ENCODE results near the gene HERPUD1.
"Not testable (repeated sequence)": the region's sequence is repeated elsewhere in the genome, so short reads cannot be mapped to it uniquely, and the experiment has no call there.

HERPUD1 gene

GRCh38 chr16:56932721-56933619 is 1.0 kb downstream of the HERPUD1 start:
- H3K27ac ChIP-seq (replicated peaks; ENCODE audit: low read length): no peak overlapping the region
- no peaks in the 10 kb centered on the region for H3K27me3 ChIP-seq (ENCODE audit: control insufficient read depth in 3 of 3, insufficient read depth in 3 of 3, low read depth in 1 of 3, low read length in 3 of 3)
- peak overlapping the region; percentile 98 for H3K18ac ChIP-seq (ENCODE audit: low read length)
- peak overlapping the region; percentile 93 for H2BK5ac ChIP-seq (ENCODE audit: low read length)
- H3K36me3 ChIP-seq (replicated peaks in 1 of 2; ENCODE audit: control insufficient read depth in 2 of 2, insufficient read depth in 2 of 2, low read length in 2 of 2): peaks cover 3 to 32% of the 10 kb centered on the region in 2 donors
- no CpG with 5 or more reads among the region's 25 CpGs for WGBS, 2 donors (ENCODE audit: extremely low coverage in 2 of 2, insufficient read length in 2 of 2, insufficient replicate concordance in 1 of 2)
- H3K4me2 ChIP-seq (ENCODE audit: insufficient read depth, low read length, poor library complexity, severe bottlenecking): peak overlapping the region; percentile 99
- peaks cover 8% of the 10 kb centered on the region for H3K79me1 ChIP-seq (ENCODE audit: low read depth, low read length)
- peak overlapping the region; percentile 97 for H2AFZ ChIP-seq (ENCODE audit: low read length)
- peak overlapping the region; percentile 89 for H3K9ac ChIP-seq (ENCODE audit: low read depth, low read length, poor library complexity)
- H2AK5ac ChIP-seq (ENCODE audit: low read depth, low read length): peak overlapping the region; percentile 83
- H3K23ac ChIP-seq (ENCODE audit: low read depth, low read length, poor library complexity): peak overlapping the region; percentile 96
- no peak overlapping the region for H2BK15ac ChIP-seq (ENCODE audit: low read length)
- H3K4me3 ChIP-seq (ENCODE audit: low read length in 2 of 2): peak overlapping the region; percentile 83 to 92
- H3K14ac ChIP-seq (ENCODE audit: low read length): no peak overlapping the region
- H4K8ac ChIP-seq (ENCODE audit: low read depth, low read length): no peak overlapping the region
- no peaks in the 10 kb centered on the region for H3K9me3 ChIP-seq (replicated peaks in 1 of 2; ENCODE audit: control insufficient read depth in 2 of 2, insufficient read depth in 1 of 2, low read depth in 1 of 2, low read length in 2 of 2)
- no peak overlapping the region for H3K4ac ChIP-seq (ENCODE audit: low read length)
- peaks cover 15 to 16% of the 10 kb centered on the region in 2 donors for H3K4me1 ChIP-seq (ENCODE audit: control insufficient read depth in 2 of 2, insufficient read depth in 1 of 2, low read depth in 1 of 2, low read length in 2 of 2)
- H2BK120ac ChIP-seq (ENCODE audit: low read depth, low read length): no peak overlapping the region
- no peak overlapping the region for H2BK12ac ChIP-seq (ENCODE audit: low read length)
- DNase-seq (ENCODE audit: low spot score): peak; percentile 45
- H4K91ac ChIP-seq (ENCODE audit: low read depth, low read length, poor library complexity): no peak overlapping the region

GRCh38 chr16:56933828-56934598 is 2.1 kb downstream of the HERPUD1 start:
- Histone ChIP-seq H3K4me3 (ENCODE audit: low read length in 2 of 2) (peak overlapping the region in 1 of 2 donors; percentile 83), H3K9me3 (replicated peaks in 1 of 2; ENCODE audit: control insufficient read depth in 2 of 2, insufficient read depth in 1 of 2, low read depth in 1 of 2, low read length in 2 of 2) (no peaks in the 10 kb centered on the region), H3K4me1 (ENCODE audit: control insufficient read depth in 2 of 2, insufficient read depth in 1 of 2, low read depth in 1 of 2, low read length in 2 of 2) (peaks cover 15 to 16% of the 10 kb centered on the region in 2 donors), H2AK5ac (ENCODE audit: low read depth, low read length) (no peak overlapping the region), H3K4ac (ENCODE audit: low read length) (no peak overlapping the region), H4K91ac (ENCODE audit: low read depth, low read length, poor library complexity) (no peak overlapping the region), H2BK120ac (ENCODE audit: low read depth, low read length) (no peak overlapping the region), H3K79me1 (ENCODE audit: low read depth, low read length) (peaks cover 8% of the 10 kb centered on the region), H3K23ac (ENCODE audit: low read depth, low read length, poor library complexity) (no peak overlapping the region), H3K4me2 (ENCODE audit: insufficient read depth, low read length, poor library complexity, severe bottlenecking) (no peak overlapping the region), H3K36me3 (replicated peaks in 1 of 2; ENCODE audit: control insufficient read depth in 2 of 2, insufficient read depth in 2 of 2, low read length in 2 of 2) (peaks cover 8 to 41% of the 10 kb centered on the region in 2 donors), H3K18ac (ENCODE audit: low read length) (no peak overlapping the region), H3K27me3 (ENCODE audit: control insufficient read depth in 3 of 3, insufficient read depth in 3 of 3, low read depth in 1 of 3, low read length in 3 of 3) (no peaks in the 10 kb centered on the region), H2BK15ac (ENCODE audit: low read length) (no peak overlapping the region), H2BK12ac (ENCODE audit: low read length) (no peak overlapping the region), H2BK5ac (ENCODE audit: low read length) (no peak overlapping the region), H3K14ac (ENCODE audit: low read length) (no peak overlapping the region), H4K8ac (ENCODE audit: low read depth, low read length) (no peak overlapping the region), H2AFZ (ENCODE audit: low read length) (no peak overlapping the region), H3K27ac (replicated peaks; ENCODE audit: low read length) (no peak overlapping the region), H3K9ac (ENCODE audit: low read depth, low read length, poor library complexity) (no peak overlapping the region)
- no peak for DNase-seq (ENCODE audit: low spot score)
- 100% methylated on average over 1 of the region's 8 CpGs; no CpG with 5 or more reads in 1 of the 2 donors for WGBS, 2 donors (ENCODE audit: extremely low coverage in 2 of 2, insufficient read length in 2 of 2, insufficient replicate concordance in 1 of 2)

GRCh38 chr16:56934599-56935145 is 2.7 kb downstream of the HERPUD1 start:
- not testable (repeated sequence) for H2BK5ac ChIP-seq (ENCODE audit: low read length); H3K4me3 ChIP-seq (ENCODE audit: low read length in 2 of 2); H4K91ac ChIP-seq (ENCODE audit: low read depth, low read length, poor library complexity); H3K4ac ChIP-seq (ENCODE audit: low read length); H3K27me3 ChIP-seq (ENCODE audit: control insufficient read depth in 3 of 3, insufficient read depth in 3 of 3, low read depth in 1 of 3, low read length in 3 of 3); H3K18ac ChIP-seq (ENCODE audit: low read length); H2BK15ac ChIP-seq (ENCODE audit: low read length); H3K79me1 ChIP-seq (ENCODE audit: low read depth, low read length); H2BK12ac ChIP-seq (ENCODE audit: low read length); H3K27ac ChIP-seq (replicated peaks; ENCODE audit: low read length); H3K14ac ChIP-seq (ENCODE audit: low read length); H3K4me2 ChIP-seq (ENCODE audit: insufficient read depth, low read length, poor library complexity, severe bottlenecking); H2BK120ac ChIP-seq (ENCODE audit: low read depth, low read length); DNase-seq (ENCODE audit: low spot score); H3K9ac ChIP-seq (ENCODE audit: low read depth, low read length, poor library complexity); H3K23ac ChIP-seq (ENCODE audit: low read depth, low read length, poor library complexity); H3K9me3 ChIP-seq (replicated peaks in 1 of 2; ENCODE audit: control insufficient read depth in 2 of 2, insufficient read depth in 1 of 2, low read depth in 1 of 2, low read length in 2 of 2); H2AFZ ChIP-seq (ENCODE audit: low read length); H4K8ac ChIP-seq (ENCODE audit: low read depth, low read length); H2AK5ac ChIP-seq (ENCODE audit: low read depth, low read length)
- Histone ChIP-seq H3K4me1 (ENCODE audit: control insufficient read depth in 2 of 2, insufficient read depth in 1 of 2, low read depth in 1 of 2, low read length in 2 of 2) (peaks cover 15 to 16% of the 10 kb centered on the region in 2 donors), H3K36me3 (replicated peaks in 1 of 2; ENCODE audit: control insufficient read depth in 2 of 2, insufficient read depth in 2 of 2, low read length in 2 of 2) (peaks cover 11 to 48% of the 10 kb centered on the region in 2 donors)
- WGBS, 2 donors (ENCODE audit: extremely low coverage in 2 of 2, insufficient read length in 2 of 2, insufficient replicate concordance in 1 of 2): no CpG with 5 or more reads among the region's 8 CpGs
